ENCODE results near the gene TSPAN17.
"Not testable (repeated sequence)": the region's sequence is repeated elsewhere in the genome, so short reads cannot be mapped to it uniquely, and the experiment has no call there.

TSPAN17 gene, protein sequence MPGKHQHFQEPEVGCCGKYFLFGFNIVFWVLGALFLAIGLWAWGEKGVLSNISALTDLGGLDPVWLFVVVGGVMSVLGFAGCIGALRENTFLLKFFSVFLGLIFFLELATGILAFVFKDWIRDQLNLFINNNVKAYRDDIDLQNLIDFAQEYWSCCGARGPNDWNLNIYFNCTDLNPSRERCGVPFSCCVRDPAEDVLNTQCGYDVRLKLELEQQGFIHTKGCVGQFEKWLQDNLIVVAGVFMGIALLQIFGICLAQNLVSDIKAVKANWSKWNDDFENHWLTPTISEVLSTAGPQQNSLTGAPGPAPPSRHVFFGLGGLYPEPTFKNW

DNA sequence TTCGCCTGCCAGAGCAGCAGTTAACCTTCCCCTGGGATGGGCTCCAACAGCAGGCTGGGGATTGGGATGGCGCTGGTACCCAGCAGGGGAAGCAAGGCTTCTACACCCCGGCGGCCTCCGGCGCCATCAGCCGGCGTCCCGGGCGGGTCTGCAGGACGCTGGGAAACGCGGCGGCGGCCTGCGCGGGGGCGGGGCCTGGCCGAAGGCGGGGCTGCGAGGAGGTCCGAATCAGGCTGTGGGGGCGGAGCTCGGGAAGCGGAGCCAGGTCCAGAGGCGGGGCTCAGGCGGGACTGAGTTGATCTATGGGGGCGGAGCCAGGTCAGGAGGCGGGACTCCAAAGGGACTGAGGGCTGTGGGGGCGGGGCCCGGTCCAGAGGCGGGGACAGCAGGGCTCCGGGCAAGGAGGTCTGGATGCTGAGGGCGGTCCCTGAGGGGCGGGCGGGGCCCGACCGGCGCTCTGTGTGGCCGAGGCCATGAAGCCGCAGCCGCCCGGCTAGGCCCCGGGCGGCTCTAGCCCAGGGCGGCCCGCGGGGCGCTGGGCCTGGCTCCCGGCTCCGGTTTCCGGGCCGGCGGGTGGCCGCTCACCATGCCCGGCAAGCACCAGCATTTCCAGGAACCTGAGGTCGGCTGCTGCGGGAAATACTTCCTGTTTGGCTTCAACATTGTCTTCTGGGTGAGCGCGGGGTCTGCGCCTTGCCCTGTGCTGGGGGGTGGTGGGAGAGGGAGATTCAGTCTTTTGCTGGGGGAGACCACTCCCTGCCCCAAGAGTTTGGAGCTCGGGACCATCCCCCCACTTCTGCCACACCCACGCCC is at the start of gene TSPAN17:
Gene TSPAN17 (plus strand): TSS at position 455 of the 813 bp plus-strand sequence. CDS start 132 bp downstream, at position 587.
- H3K4me3 ChIP-seq (ENCODE audit: low read depth, low read length) = peak within 1 kb of the TSS; percentile 74
- in situ Hi-C loops (cut with HindIII; ENCODE audit: low sequenced_read_pairs) = no loop called here
- DNase-seq (ENCODE audit: low read depth) = peak; percentile 96
- TF ChIP-seq, protein P1, sequence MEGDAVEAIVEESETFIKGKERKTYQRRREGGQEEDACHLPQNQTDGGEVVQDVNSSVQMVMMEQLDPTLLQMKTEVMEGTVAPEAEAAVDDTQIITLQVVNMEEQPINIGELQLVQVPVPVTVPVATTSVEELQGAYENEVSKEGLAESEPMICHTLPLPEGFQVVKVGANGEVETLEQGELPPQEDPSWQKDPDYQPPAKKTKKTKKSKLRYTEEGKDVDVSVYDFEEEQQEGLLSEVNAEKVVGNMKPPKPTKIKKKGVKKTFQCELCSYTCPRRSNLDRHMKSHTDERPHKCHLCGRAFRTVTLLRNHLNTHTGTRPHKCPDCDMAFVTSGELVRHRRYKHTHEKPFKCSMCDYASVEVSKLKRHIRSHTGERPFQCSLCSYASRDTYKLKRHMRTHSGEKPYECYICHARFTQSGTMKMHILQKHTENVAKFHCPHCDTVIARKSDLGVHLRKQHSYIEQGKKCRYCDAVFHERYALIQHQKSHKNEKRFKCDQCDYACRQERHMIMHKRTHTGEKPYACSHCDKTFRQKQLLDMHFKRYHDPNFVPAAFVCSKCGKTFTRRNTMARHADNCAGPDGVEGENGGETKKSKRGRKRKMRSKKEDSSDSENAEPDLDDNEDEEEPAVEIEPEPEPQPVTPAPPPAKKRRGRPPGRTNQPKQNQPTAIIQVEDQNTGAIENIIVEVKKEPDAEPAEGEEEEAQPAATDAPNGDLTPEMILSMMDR (IDR thresholded peaks at IDR 0.05; ENCODE audit: low read depth, low read length, missing control alignments) = peak; percentile 25

DNA sequence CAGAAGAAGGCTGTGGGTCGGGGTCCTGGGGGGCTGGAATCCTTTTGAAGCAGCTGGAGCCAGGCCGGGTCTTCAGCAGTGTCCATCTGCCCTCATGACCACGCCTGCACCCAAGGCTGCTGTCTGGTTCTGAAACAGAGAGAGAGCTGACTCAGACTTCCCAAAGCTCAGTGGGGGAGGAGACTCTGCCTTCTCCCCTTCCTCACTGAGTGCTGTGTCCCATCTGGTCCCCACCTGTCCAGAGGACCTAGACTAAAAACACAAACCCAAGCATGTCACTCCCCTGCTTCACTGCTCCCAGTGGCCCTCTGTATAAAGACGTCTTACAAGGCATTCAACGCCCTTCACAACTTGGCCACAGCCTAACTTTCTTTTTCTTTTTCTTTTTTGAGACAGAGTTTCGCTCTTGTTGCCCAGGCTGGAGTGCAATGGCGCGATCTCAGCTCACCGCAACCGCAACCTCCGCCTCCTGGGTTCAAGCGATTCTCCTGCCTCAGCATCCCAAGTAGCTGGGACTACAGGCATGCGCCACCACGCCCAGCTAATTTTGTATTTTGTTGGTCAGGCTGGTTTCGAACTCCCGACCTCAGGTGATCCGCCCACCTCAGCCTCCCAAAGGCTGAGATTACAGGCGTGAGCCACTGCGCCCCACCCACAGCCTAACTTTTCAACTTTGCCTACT is 47.4 kb upstream of the TSPAN17 start:
- in situ Hi-C loops (cut with HindIII; ENCODE audit: low sequenced_read_pairs); DNase-seq (ENCODE audit: low read depth); H3K4me3 ChIP-seq (ENCODE audit: low read depth, low read length): not testable (repeated sequence)

DNA sequence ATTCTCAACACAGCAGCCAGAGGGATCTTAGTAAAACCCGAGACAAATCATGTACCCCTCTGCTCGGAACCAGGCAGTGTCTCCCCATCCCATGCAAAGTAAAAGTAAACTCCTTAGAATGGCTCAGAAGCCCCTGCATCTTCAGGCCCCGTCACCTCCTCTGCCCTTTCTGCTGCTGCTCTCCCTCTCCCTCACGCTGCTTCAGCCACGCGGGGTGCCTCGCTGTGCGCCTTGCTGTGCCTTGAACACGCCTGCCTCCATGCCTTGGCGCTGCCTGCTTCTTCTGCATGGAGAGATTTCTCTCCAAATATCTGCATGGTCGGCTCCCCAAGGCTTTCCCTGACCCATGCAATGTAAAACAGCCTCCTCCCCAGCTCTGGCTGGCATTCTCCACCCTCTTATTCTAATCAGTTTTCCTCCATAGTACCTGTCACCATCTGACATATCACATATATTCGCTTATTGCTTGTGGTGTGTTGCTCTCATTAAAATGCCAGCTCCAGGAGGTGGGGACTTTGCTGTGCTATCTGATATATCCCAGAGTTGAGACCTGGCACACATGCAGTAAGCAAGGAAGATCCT is 45.3 kb upstream of the TSPAN17 start:
- in situ Hi-C loops (cut with HindIII; ENCODE audit: low sequenced_read_pairs) = no loop called here
- DNase-seq (ENCODE audit: low read depth) = no peak
- H3K4me3 ChIP-seq (ENCODE audit: low read depth, low read length) = no peak overlapping the region
- TF ChIP-seq, protein P1 (IDR thresholded peaks at IDR 0.05; ENCODE audit: low read depth, low read length, missing control alignments) = no peak

DNA sequence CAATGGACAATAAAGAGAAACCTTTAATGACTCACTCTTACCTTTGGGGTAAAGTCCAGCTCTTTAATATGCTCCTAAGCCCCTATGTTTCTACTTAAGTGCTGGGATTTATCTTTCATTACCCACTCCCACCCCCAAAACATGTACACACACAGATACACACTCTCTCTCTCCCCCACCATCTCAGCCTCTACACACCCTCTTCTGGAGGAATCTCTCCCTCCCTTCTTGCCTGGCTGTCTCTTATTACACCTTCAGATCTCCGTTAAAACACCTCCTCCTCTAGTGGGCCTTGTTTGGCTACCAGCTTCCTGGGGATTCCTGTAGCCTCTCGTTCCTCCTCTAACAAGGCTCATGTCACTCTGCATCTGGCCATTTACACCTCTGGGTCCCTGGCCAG is 44.2 kb upstream of the TSPAN17 start:
- in situ Hi-C loops (cut with HindIII; ENCODE audit: low sequenced_read_pairs) = no loop called here
- TF ChIP-seq, protein P1 (IDR thresholded peaks at IDR 0.05; ENCODE audit: low read depth, low read length, missing control alignments) = no peak

DNA sequence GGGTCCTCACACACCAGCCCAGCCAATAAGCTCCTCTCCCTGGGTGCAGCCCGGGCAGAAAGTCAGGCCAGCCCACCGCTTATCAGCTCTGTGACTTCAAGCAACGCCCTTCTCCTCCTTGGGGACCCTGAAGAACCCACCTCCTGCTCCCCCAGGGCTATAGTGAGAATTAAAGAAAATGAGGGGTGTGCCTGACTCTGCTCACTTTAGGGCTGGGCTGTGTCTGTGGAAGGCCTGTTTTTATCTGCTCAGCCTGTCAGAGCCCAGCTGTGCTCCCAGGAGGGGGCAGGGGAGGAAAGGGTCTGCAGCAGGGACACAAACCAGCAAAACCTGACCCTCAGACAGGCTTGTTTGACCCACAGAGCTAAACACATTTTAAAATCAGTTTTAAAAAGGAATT is 41.3 kb upstream of the TSPAN17 start:
- H3K4me3 ChIP-seq (ENCODE audit: low read depth, low read length) = no peak overlapping the region
- DNase-seq (ENCODE audit: low read depth) = no peak
- TF ChIP-seq, protein P1 (IDR thresholded peaks at IDR 0.05; ENCODE audit: low read depth, low read length, missing control alignments) = no peak
- in situ Hi-C loops (cut with HindIII; ENCODE audit: low sequenced_read_pairs) = no loop called here

More for the DNA sequence above, 44.2 kb upstream of the TSPAN17 start:
- no peak for DNase-seq (ENCODE audit: low read depth)
- H3K4me3 ChIP-seq (ENCODE audit: low read depth, low read length) = no peak overlapping the region

DNA sequence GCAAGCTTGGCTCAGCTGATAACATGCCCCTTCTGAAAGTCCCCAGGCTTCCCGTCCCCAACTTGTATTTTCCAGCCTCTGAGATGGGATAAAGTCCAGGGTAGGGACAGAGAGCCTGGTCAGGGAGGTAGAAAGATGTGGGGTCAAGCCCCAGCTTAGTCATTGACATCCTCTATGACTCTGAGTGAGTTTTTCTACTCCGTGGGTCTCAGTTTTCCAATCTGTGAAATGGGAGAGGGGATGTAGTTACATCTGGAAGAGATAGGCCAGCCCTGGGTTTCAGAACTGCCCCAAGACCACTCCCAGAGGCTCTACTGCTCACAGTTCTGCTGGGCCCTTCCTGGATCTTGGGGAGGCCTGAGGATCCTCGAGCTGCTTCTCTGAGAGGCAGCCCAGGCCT is 40.4 kb upstream of the TSPAN17 start:
- TF ChIP-seq, protein P1 (IDR thresholded peaks at IDR 0.05; ENCODE audit: low read depth, low read length, missing control alignments) = no peak
- no peak for DNase-seq (ENCODE audit: low read depth)
- in situ Hi-C loops (cut with HindIII; ENCODE audit: low sequenced_read_pairs) = no loop called here
- no peak overlapping the region for H3K4me3 ChIP-seq (ENCODE audit: low read depth, low read length)

All from astrocyte of the cerebellum (primary cell).